ENCODE measurements around the gene SH2D5. TPM values are rescaled to one million over a fixed set of nuclear protein-coding genes. Genes with fewer than 3 reads are reported as not detected.
A peak's percentile ranks its signal among the peaks of the same experiment; 100 is the strongest.

The SH2D5 gene
- total RNA-seq, 1 experiment from 2014 or later: 8.7 TPM

DNA sequence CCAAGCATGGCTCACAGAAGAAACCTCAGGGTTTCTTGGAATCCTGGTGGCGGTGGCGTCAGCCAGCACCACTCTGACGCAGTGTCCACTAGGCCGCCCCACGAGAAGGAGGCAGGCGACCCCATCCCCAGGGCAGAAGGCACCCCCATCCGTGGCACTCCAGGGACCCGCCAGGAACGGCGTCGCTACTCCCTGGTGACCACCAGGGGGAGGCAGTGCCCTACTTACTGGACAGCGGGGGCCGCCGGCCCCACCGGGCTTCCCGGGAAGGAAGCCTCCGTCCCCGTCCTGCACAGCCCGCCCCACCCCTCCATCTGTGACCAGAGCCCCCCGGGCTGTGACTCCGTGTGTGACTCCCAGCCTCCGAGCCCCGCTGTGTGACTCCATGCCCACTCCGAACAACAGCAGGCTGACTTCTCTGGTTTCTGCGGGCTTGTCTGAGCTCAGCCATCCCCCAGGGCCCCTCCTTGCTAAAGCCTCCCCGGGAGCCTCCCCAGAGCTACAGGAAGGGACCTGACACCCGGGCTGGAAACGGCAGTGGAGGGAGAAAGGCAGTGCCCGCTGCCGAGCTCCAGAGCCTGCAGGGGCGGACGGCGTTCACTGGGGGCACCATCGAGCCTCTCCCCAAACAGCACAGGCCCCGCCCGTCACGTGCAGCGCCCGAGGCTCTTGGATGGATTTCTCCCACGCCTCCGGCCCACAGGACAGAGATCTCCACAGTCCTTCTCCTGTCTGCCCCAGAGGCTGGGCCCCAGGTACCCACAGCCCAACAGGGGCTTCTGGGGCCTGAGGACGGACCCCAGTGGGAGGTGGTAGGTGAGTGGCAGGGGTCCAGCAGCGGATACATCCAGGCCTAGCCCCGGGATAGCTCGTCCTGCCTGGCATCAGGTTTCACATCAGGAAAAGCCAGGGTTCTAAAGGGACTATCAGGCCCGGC lies 35.8 kb downstream of the SH2D5 start:
- no peak overlapping the region for H2BK120ac ChIP-seq (ENCODE audit: low read depth, low read length, poor library complexity, severe bottlenecking)
- TF ChIP-seq, protein P1, sequence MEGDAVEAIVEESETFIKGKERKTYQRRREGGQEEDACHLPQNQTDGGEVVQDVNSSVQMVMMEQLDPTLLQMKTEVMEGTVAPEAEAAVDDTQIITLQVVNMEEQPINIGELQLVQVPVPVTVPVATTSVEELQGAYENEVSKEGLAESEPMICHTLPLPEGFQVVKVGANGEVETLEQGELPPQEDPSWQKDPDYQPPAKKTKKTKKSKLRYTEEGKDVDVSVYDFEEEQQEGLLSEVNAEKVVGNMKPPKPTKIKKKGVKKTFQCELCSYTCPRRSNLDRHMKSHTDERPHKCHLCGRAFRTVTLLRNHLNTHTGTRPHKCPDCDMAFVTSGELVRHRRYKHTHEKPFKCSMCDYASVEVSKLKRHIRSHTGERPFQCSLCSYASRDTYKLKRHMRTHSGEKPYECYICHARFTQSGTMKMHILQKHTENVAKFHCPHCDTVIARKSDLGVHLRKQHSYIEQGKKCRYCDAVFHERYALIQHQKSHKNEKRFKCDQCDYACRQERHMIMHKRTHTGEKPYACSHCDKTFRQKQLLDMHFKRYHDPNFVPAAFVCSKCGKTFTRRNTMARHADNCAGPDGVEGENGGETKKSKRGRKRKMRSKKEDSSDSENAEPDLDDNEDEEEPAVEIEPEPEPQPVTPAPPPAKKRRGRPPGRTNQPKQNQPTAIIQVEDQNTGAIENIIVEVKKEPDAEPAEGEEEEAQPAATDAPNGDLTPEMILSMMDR (conservative IDR thresholded peaks at IDR 0.05): peak; percentile 92
- no peaks in the 10 kb centered on the region for H4K20me1 ChIP-seq (ENCODE audit: control insufficient read depth, insufficient read depth, insufficient read length)
- Mint-ChIP-seq H3K27ac (peak overlapping the region; percentile 55 to 87 (median 85); a peak in 2 of 7 replicates), H3K9me3 (no peaks in the 10 kb centered on the region), H3K27me3 (ENCODE audit: low read depth) (peaks cover 14% of the 10 kb centered on the region), H3K36me3 (ENCODE audit: insufficient read depth in 1 of 3, low read depth in 3 of 3) (peaks cover 0 to 3% (median 0%) of the 10 kb centered on the region in 3 experiments; a peak in 1 of 7 replicates), H3K4me1 (peaks cover 9 to 17% of the 10 kb centered on the region in 2 experiments; a peak in 3 of 4 replicates), H3K4me3 (peak overlapping the region; percentile 76 to 81)
- H3K79me2 ChIP-seq (ENCODE audit: insufficient read depth, low read length): no peaks in the 10 kb centered on the region
- no peak overlapping the region for H2BK5ac ChIP-seq (ENCODE audit: insufficient read length, low read length)
- H3K23ac ChIP-seq (ENCODE audit: insufficient read length, low read depth, low read length): no peak overlapping the region
- H2BK12ac ChIP-seq (ENCODE audit: insufficient read length, low read depth, low read length): no peak overlapping the region
- WGBS (ENCODE audit: extremely low coverage, insufficient read length, low lambda C conversion rate): no CpG with 5 or more reads among the region's 46 CpGs
- no peaks in the 10 kb centered on the region for H3K9me3 ChIP-seq (ENCODE audit: control insufficient read depth, low read depth, low read length)
- no peak overlapping the region for H4K8ac ChIP-seq (replicated peaks; ENCODE audit: insufficient read length, low read depth, low read length)
- H3K4ac ChIP-seq (ENCODE audit: low read depth, low read length): no peak overlapping the region
- H2BK20ac ChIP-seq (ENCODE audit: low read depth, low read length, poor library complexity, severe bottlenecking): no peak overlapping the region
- no peak overlapping the region for H2AK5ac ChIP-seq (ENCODE audit: insufficient read length, low read length)
- H3K14ac ChIP-seq (ENCODE audit: insufficient read depth, low read length): no peak overlapping the region; the same call in 1 of the 2 replicates
- no peak overlapping the region for H4K5ac ChIP-seq (ENCODE audit: insufficient read length, low read depth, low read length)
- H3K27me3 ChIP-seq (ENCODE audit: insufficient read depth, low read length): no peaks in the 10 kb centered on the region
- no peaks in the 10 kb centered on the region for H3K79me1 ChIP-seq (ENCODE audit: insufficient read depth, low read depth, low read length, poor library complexity, severe bottlenecking)
- no peak overlapping the region for H3K18ac ChIP-seq (ENCODE audit: insufficient read length, low read depth, low read length)
- H3K23me2 ChIP-seq (ENCODE audit: insufficient read length, low read depth, low read length, poor library complexity, severe bottlenecking): peaks cover 10% of the 10 kb centered on the region
- H3K4me2 ChIP-seq (ENCODE audit: insufficient read depth, insufficient read length, low read length): peak overlapping the region; percentile 36
- H3K56ac ChIP-seq (ENCODE audit: insufficient read length, low read depth, low read length): no peak overlapping the region
- H3T11ph ChIP-seq (ENCODE audit: low read length): no peak overlapping the region
- peak overlapping the region; percentile 32 for H2AFZ ChIP-seq (ENCODE audit: low read length)
- no peaks in the 10 kb centered on the region for H3K4me1 ChIP-seq (ENCODE audit: insufficient read depth, low read length)
- peak; percentile 93 for DNase-seq
- no peak overlapping the region for H3K27ac ChIP-seq (ENCODE audit: insufficient read length, low read depth, low read length)
- no peak overlapping the region for H2BK15ac ChIP-seq (ENCODE audit: low read depth, low read length)
- no peak overlapping the region for H4K91ac ChIP-seq (ENCODE audit: insufficient read length, low read depth, low read length)
- no peak overlapping the region for H3K9ac ChIP-seq (ENCODE audit: extremely low read depth, insufficient read length, low read length)

Measured in H9 (cell line).